Measurements from ENCODE around the gene POU6F1.

GRCh38 chr12:51185171-51185717 lies 32.6 kb downstream of the POU6F1 start:
- TF ChIP-seq ZNF768 (tag by site-specific recombination; IDR thresholded peaks at IDR 0.05) = no peak
- TF ChIP-seq GLI2 (tag by site-specific recombination; IDR thresholded peaks at IDR 0.05; ENCODE audit: borderline replicate concordance, low read depth) = no peak
- TF ChIP-seq PBX3 (CRISPR knock-in tag; IDR thresholded peaks at IDR 0.05) = no peak
- TF ChIP-seq ATF2 (tag by site-specific recombination; IDR thresholded peaks at IDR 0.05; ENCODE audit: low read depth) = no peak
- no peak for TF ChIP-seq CTCF (tag by site-specific recombination; IDR thresholded peaks at IDR 0.05)
- no peak for TF ChIP-seq REST (tag by site-specific recombination; IDR thresholded peaks at IDR 0.05)
- TF ChIP-seq ZFP37 (tag by site-specific recombination; IDR thresholded peaks at IDR 0.05) = no peak
- TF ChIP-seq ZIC2 (tag by site-specific recombination; IDR thresholded peaks at IDR 0.05) = no peak
- TF ChIP-seq HOXD13 (CRISPR knock-in tag; IDR thresholded peaks at IDR 0.05; ENCODE audit: borderline replicate concordance) = no peak

Measured in HEK293 (cell line).